Measurements from ENCODE around the gene OSGEP.

Gene OSGEP

GRCh38 chr14:20436363-20436755, 18.3 kb downstream of the OSGEP start:
- H3K27ac ChIP-seq: no peak overlapping the region
- no peak for TF ChIP-seq CTCF (conservative IDR thresholded peaks at IDR 0.05)

GRCh38 chr14:20435582-20436362, 18.8 kb downstream of the OSGEP start, which contains the start of gene KLHL33:
KLHL33 (minus strand) TSS chr14:20436166; CDS start chr14:20435811, 355 bp downstream.
- no peak for TF ChIP-seq CTCF (conservative IDR thresholded peaks at IDR 0.05)
- H3K27ac ChIP-seq: no peak within 1 kb of the TSS

GRCh38 chr14:20434701-20435581, 19.7 kb downstream of the OSGEP start:
- TF ChIP-seq CTCF (conservative IDR thresholded peaks at IDR 0.05): no peak
- no peak overlapping the region for H3K27ac ChIP-seq

GRCh38 chr14:20429801-20430669, 24.6 kb downstream of the OSGEP start:
- H3K27ac ChIP-seq: peak overlapping the region; percentile 45
- TF ChIP-seq CTCF (conservative IDR thresholded peaks at IDR 0.05): no peak

- TF ChIP-seq CTCF (conservative IDR thresholded peaks at IDR 0.05): no peak
Measured at GRCh38 chr14:20428802-20429201, 25.8 kb downstream of the OSGEP start.

GRCh38 chr14:20428010-20428365, 26.6 kb downstream of the OSGEP start:
- no peak for TF ChIP-seq CTCF (conservative IDR thresholded peaks at IDR 0.05)
- no peak overlapping the region; the same call in 1 of the 2 replicates for H3K27ac ChIP-seq

More at GRCh38 chr14:20428802-20429201, 25.8 kb downstream of the OSGEP start:
- H3K27ac ChIP-seq: no peak overlapping the region; the same call in 1 of the 2 replicates

All from VCaP (cell line).